Prostate gland (tissue), 2 donors: ENCODE data around the gene POLK.

Experiments used
- POLR2A ChIP-seq: fragments of 450-650 bp; IDR thresholded peaks from one replicate; pipeline ENCODE4 v1.6.1; 2016; ENCODE audit warnings: antibody characterized with exemption, mild to moderate bottlenecking
- POLR2AphosphoS5 ChIP-seq: sonication (generic); formaldehyde crosslinking; IDR thresholded peaks from one replicate; pipeline ENCODE4 v1.6.1; 2017; ENCODE audit warnings: antibody characterized with exemption
- TF ChIP-seq, protein P1 (sequence below), 4 experiments: fragments of 200-600 bp in 2 of 4; fragments of 450-650 bp in 2 of 4; sonication (generic) in 2 of 4; IDR thresholded peaks; 1 replicate in 3 of 4; 2 replicates in 1 of 4; pipeline ENCODE4 v1.5.1; 2016 to 2019; ENCODE audit warnings: antibody characterized with exemption in 4 of 4, mild to moderate bottlenecking in 2 of 4, moderate library complexity in 2 of 4

DNA sequence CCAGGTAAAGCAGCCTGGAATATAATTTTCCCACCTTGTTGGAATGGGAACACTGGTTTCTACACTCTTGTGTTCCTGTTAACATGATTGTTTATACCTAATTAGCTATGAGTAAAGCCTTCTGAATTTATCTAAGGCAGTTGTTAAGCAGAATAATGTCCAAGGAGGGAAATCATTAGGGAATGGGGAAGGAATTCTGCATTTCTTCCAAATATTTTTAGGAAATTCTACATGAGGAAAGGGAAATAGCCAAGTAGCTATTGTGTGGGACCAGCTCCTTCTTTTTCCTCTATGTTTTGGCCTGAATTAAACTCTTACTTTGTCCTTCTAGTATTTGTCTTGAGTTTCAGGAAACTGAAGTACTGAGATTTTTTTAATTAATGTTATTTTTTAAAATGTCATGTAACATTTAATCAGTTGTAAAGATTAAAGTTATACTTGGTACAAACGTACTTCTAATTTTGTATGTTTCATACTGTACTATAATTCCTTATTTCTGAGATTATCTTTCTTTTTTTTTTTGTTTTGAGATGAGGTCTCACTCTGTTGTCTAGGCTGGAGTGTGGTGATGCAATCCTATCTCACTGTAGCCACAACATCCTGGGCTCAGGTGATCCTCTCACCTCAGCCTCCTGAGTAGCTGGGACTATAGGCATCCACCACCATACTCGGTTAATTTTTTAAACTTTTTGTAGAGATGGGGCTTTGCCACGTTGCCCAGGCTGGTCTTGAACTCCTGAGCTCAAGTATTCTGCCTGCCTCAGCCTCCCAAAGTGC is 128.0 kb downstream of the POLK start:
- TF ChIP-seq POLR2A (no peak), POLR2AphosphoS5 (no peak)
- TF ChIP-seq, protein P1, sequence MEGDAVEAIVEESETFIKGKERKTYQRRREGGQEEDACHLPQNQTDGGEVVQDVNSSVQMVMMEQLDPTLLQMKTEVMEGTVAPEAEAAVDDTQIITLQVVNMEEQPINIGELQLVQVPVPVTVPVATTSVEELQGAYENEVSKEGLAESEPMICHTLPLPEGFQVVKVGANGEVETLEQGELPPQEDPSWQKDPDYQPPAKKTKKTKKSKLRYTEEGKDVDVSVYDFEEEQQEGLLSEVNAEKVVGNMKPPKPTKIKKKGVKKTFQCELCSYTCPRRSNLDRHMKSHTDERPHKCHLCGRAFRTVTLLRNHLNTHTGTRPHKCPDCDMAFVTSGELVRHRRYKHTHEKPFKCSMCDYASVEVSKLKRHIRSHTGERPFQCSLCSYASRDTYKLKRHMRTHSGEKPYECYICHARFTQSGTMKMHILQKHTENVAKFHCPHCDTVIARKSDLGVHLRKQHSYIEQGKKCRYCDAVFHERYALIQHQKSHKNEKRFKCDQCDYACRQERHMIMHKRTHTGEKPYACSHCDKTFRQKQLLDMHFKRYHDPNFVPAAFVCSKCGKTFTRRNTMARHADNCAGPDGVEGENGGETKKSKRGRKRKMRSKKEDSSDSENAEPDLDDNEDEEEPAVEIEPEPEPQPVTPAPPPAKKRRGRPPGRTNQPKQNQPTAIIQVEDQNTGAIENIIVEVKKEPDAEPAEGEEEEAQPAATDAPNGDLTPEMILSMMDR (IDR thresholded peaks at IDR 0.05) = no peak
